Gastrocnemius medialis (tissue), 4 donors: Measurements from ENCODE around the gene DOCK10.

Experiments
- CTCF ChIP-seq, 5 experiments: fragments of 450-650 bp in 3 of 5; fragments of 200-600 bp in 2 of 5; sonication (generic) in 2 of 5; IDR thresholded peaks in 4 of 5; conservative IDR thresholded peaks in 1 of 5; 1 replicate in 4 of 5; 2 replicates in 1 of 5; pipeline ENCODE4 v1.5.1; 2016 to 2019; ENCODE audit warnings: antibody characterized with exemption in 5 of 5, mild to moderate bottlenecking in 3 of 5, moderate library complexity in 3 of 5
- POLR2A ChIP-seq, 2 donors: fragments of 450-650 bp; IDR thresholded peaks; one replicate each; pipeline ENCODE4 v1.6.1; 2017; ENCODE audit warnings: antibody characterized with exemption in 2 of 2, mild to moderate bottlenecking in 2 of 2, moderate library complexity in 2 of 2

- TF ChIP-seq POLR2A (IDR thresholded peaks at IDR 0.05): no peak
- no peak for TF ChIP-seq CTCF (IDR thresholded peaks at IDR 0.05 in 4 of 5, conservative IDR thresholded peaks at IDR 0.05 in 1 of 5)
These were observed 104.4 kb downstream of the DOCK10 start for GRCh38 chr2:224937887-224938286.
